NCI-H226 (cell line): Measurements from ENCODE around the gene IFNG-AS1.

Experiments used
- DNase-seq: peaks from one replicate; pipeline ENCODE4 v3.0.0-alpha.2; 2015

The IFNG-AS1 gene

GRCh38 chr12:67996347-67996746 lies 7.1 kb downstream of the IFNG-AS1 start:
- no peak for DNase-seq

GRCh38 chr12:67998379-67998778 lies 9.1 kb downstream of the IFNG-AS1 start:
- no peak for DNase-seq

GRCh38 chr12:67999244-67999643 lies 10.0 kb downstream of the IFNG-AS1 start:
- no peak for DNase-seq

GRCh38 chr12:68001486-68002466 lies 12.5 kb downstream of the IFNG-AS1 start:
- DNase-seq: peak; percentile 5

- DNase-seq: no peak
These were observed 14.5 kb downstream of the IFNG-AS1 start for GRCh38 chr12:68003777-68004176.

- no peak for DNase-seq
These were observed 17.8 kb downstream of the IFNG-AS1 start for GRCh38 chr12:68007033-68007432.

GRCh38 chr12:68007466-68007865 lies 18.2 kb downstream of the IFNG-AS1 start:
- no peak for DNase-seq

- no peak for DNase-seq
These were observed 22.1 kb downstream of the IFNG-AS1 start for GRCh38 chr12:68011206-68011881.

GRCh38 chr12:68011882-68012207 lies 22.6 kb downstream of the IFNG-AS1 start:
- peak; percentile 33 for DNase-seq

- DNase-seq: no peak
These were observed 23.5 kb downstream of the IFNG-AS1 start for GRCh38 chr12:68012712-68013111.

- DNase-seq: no peak
These were observed 23.9 kb downstream of the IFNG-AS1 start for GRCh38 chr12:68013181-68013580.

GRCh38 chr12:68016136-68016535 lies 26.9 kb downstream of the IFNG-AS1 start:
- DNase-seq: no peak

GRCh38 chr12:68018315-68018714 lies 29.1 kb downstream of the IFNG-AS1 start:
- DNase-seq: no peak

GRCh38 chr12:68020049-68020448 lies 30.8 kb downstream of the IFNG-AS1 start:
- DNase-seq: no peak

GRCh38 chr12:68020699-68021098 lies 31.5 kb downstream of the IFNG-AS1 start:
- DNase-seq: no peak

- no peak for DNase-seq
These were observed 39.4 kb downstream of the IFNG-AS1 start for GRCh38 chr12:68028647-68029046.

GRCh38 chr12:68030248-68030647 lies 41.0 kb downstream of the IFNG-AS1 start:
- DNase-seq: no peak

GRCh38 chr12:68031174-68031573 lies 41.9 kb downstream of the IFNG-AS1 start:
- no peak for DNase-seq

GRCh38 chr12:68031881-68032739 lies 42.9 kb downstream of the IFNG-AS1 start:
- DNase-seq: no peak

- DNase-seq: no peak
These were observed 45.3 kb downstream of the IFNG-AS1 start for GRCh38 chr12:68034567-68034966.

GRCh38 chr12:68036642-68037041 lies 47.4 kb downstream of the IFNG-AS1 start:
- no peak for DNase-seq

GRCh38 chr12:68037616-68038255 lies 48.5 kb downstream of the IFNG-AS1 start:
- no peak for DNase-seq

- no peak for DNase-seq
These were observed 49.4 kb downstream of the IFNG-AS1 start for GRCh38 chr12:68038650-68039049.
